Left lobe of liver (tissue), 2 donors: ENCODE measurements around the gene CAMTA1. TPM values are rescaled to one million over a fixed set of nuclear protein-coding genes. Genes with fewer than 3 reads are reported as not detected.

Experiments
- ATAC-seq: fragments of 200-7000 bp; cut with Tn5 transposase; one replicate; pipeline ENCODE4 v1.9.1; 2020; ENCODE audit warnings: mild to moderate bottlenecking, moderate library complexity
- DNase-seq: peaks from one replicate; pipeline ENCODE4 v3.0.0-alpha.2; 2020; ENCODE audit warnings: low spot score
- total RNA-seq: library from RNA; stranded (reverse); gene quantifications from one replicate; pipeline ENCODE4 v1.2.1, GENCODE V29; 2021
- donor health status: DM: no; HTN: no; CAD: no; lungs with moderate emphysema.
- donor health status: DM: no; HTN: yes; CAD: no.

The CAMTA1 gene
- total RNA-seq, 1 donor from 2014 or later: 33.6 TPM

- ATAC-seq: no peak
- DNase-seq: no peak
These were observed 86.2 kb downstream of the CAMTA1 start for GRCh38 chr1:6871300-6871972.

DNA sequence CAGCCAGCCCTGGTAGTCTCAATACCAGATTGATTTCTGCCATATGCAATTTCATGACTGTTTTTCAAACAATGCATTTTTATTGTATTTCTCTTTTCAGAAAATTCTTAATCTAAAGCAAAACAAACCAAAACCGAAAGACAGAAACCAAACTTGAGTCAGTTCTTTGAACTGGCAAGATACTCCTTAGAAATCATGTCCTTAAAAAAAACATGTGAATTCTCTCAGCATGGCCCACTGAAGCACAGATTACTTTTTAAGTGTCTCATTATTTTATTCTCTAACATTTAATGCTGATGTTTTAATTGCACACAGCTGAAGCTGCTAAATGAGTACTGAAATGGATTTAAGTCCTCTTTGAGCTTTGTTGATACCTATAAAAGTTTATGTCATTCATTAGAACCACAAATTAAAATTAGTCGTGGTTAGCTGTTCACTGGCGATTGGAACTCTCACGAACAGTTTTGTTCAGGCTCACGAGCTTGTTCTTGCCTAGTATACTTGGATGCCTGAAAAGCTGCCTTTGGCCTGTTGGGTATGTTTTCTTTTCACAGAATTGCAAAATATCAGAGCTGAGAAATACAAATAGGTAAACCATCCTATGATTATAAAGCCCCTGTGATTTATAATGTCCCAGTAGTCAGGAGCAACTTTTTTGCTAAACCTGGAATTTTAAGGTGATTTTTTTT, 87.5 kb downstream of the CAMTA1 start:
- DNase-seq (no peak), ATAC-seq (peak; percentile 82)

DNA sequence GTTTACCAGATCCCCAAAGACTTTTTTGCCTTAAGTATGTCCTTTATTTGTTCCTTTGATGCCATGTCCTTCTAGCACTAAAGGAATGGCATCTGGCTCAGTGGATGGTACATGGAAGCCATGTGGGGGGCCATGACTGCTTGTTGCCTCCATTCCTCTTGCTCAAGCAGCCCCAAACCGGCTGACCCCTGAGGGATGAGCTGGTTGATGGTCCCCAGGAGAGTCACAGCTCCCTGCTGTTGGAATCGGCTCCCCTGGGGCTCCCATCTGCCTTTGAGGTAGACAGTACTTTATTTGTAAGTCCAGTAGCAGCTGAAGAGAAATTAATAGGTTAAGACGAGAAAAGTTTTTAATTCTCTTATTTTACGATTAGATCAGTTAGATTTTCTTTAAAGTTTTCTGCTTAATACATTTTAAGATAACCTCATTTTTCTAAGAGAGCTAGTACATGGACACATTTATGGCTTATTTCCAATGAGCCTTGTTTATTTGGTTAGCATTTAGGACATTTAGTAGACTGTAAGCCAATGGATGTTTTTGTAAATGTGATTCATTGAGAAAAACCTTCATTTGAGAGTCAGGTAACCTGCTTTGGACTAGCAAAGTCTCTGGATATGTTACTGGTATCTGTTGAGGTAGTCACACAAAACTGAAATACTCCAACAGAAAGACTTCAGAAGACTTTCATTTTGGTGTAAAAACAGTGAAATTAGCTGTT, 88.2 kb downstream of the CAMTA1 start:
- DNase-seq: no peak
- ATAC-seq: no peak

DNA sequence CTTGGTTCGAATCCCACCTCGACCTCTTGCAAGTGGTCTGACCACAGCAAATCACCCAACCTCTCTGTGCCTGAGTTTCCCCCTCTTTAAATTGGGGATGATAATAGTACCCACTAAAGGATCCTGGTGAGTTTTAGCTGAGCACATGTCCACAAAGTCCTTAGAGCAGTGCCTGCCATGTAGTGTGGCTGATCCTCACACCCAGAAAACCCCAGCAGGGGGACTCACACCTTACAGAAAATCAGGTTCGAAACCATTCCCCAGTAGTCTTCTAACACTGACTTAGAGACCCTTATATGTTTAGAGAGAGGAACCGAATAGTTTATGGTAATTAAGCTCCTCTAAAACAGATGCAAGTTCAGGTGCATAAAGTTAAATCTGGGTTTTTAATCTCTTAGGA, 89.0 kb downstream of the CAMTA1 start:
- no peak for ATAC-seq
- DNase-seq: no peak

- no peak for DNase-seq
- no peak for ATAC-seq
These were observed 95.9 kb downstream of the CAMTA1 start for GRCh38 chr1:6880951-6881690.

- no peak for DNase-seq
- ATAC-seq: no peak
These were observed 97.2 kb downstream of the CAMTA1 start for GRCh38 chr1:6882414-6882813.

DNA sequence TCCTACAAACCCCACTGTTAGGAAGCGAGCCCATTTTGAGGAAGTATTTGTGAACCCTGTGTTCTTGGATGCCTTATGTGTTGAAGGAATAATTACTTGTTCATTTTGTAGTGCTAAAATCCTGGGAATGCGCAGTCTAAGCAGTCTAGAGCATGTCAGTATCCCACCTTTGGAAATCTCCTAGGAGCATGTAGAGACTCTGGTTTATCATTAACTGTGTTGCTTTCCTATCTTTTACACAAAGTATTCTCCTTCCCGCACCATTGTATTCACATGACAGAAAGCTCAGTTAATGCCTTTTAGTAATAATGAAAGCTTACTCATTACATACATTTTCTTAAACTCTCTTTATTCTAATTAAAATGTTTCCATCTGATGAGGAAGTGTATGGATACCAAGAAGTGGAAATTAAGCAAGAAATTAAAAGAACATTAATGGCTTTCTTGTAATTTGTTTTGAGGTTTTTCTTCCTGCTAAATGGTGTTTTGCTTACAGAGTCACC, 99.4 kb downstream of the CAMTA1 start:
- ATAC-seq: peak; percentile 74
- no peak for DNase-seq

DNA sequence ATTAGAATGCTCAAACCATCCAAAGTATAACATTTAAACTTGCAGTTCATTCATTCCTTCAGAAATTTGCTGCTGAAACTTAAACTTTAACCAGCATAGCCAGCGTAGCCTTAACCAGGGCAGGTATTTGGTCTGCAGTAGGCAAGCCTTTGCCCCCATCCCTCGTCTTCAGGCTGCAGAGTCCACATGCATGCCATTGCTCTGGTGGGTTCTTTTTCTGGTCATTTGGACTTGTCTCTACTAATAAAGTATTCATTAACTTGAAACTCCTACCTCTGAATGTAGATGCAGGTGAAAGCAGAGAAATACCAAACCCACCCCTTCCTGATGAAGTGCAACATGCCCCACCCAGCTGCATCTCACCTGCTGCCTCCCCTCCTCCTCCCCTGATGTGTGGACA, 100.2 kb downstream of the CAMTA1 start:
- ATAC-seq (no peak), DNase-seq (no peak)

GRCh38 chr1:6886523-6886922, 101.3 kb downstream of the CAMTA1 start:
- no peak for ATAC-seq
- DNase-seq: no peak

DNA sequence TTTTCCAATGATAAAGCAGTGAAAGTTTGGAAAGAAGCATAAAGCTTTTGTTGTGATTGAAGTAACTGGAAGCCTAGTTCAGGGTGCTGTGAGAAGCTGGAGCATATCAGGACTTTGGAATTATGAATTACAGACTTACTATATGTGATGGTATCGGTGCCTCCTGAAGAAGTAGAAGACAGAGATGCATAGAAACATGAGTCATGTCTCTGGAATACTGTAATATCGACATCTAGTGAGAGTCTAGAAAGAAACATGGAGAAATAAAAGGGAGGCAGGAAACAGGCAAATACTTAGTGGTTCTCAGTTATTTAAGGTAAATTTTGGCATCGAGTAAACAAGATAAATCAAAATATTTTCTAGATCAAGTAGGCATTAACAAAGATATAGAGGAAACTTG, 103.0 kb downstream of the CAMTA1 start:
- DNase-seq (no peak), ATAC-seq (no peak)

- ATAC-seq: no peak
- no peak for DNase-seq
These were observed 103.6 kb downstream of the CAMTA1 start for GRCh38 chr1:6888870-6889269.

- peak; percentile 100 for ATAC-seq
- peak; percentile 66 for DNase-seq
These were observed 104.7 kb downstream of the CAMTA1 start for GRCh38 chr1:6889875-6890480.

DNA sequence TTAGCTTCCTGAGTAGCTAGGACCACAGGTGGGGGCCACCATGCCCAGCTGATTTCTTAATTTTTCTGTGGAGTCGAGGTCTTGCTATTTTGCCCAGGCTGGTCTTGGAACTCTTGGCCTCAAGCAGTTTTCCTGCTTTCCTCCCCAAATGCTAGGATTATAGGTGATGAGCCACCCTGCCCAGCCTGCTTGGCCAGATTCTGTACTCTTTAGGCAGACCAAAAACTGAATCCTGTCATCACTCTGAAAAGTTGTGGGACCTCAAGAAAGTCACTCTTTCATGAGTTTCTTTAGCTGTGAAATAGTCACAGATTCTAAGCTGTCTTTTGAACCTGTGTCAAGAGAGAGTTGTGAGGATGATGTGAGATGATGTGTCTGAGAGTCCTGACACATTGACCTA, 105.4 kb downstream of the CAMTA1 start:
- DNase-seq (no peak), ATAC-seq (no peak)

DNA sequence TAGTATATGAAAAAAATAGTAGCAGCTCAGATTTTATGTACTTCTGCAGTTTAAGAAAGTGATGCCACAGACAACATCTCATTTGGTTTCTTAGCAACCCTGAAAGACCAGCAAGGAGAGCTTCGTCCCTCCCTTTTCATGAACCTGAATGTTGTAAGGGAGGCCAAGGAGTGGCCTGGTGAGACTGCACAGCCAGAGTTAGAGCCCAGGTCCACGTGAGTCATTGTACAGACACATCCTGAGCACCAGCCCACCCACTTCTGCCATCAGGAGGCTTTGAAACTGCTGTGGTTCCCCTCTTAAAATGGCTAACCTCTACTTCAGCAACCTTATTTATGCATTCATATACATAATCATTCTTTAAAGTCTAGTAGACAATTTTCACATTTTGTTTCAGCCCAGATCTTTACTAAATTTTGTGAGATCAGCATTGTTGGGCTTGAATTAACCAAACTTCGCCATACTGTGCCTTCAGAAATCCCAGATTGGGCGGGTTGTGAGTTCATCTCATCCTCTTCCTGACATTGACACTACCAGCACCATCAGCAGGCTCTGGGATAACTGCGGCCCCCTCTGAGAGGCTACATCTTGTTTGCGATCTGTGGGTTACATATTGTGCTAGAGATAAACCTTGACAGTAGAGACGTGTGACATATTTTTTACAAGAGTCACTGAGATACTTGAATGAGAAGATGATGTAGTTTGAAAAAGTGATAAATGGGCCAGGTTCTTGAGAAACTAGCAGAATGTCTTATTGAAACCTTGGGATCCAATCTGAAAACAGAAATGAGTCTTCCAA, 106.7 kb downstream of the CAMTA1 start:
- ATAC-seq (no peak), DNase-seq (no peak)

- DNase-seq (no peak), ATAC-seq (no peak)
These were observed 108.1 kb downstream of the CAMTA1 start for GRCh38 chr1:6893388-6893787.

DNA sequence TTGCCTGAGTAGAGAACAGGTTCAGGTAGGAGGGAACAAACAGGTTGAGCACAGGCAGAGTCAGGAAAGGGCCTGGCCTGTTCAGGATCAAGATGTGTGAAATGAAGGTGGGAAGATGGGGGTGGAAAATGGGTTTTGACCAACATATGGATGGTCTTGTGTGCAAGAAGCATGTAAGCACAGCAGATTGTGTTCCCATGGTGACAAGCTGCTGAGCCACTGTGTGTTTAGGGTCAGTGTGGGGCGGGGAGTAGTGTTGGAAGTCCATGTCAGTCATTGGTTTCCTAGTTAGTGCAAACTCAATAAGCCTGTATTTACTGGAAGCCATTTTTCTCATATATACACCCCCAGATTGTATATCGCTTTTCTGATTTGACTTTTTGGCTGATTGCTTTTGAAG, 111.9 kb downstream of the CAMTA1 start:
- DNase-seq: no peak
- no peak for ATAC-seq

GRCh38 chr1:6898974-6899539, 113.8 kb downstream of the CAMTA1 start:
- no peak for ATAC-seq

GRCh38 chr1:6899621-6900020, 114.4 kb downstream of the CAMTA1 start:
- DNase-seq (no peak), ATAC-seq (no peak)

More at GRCh38 chr1:6898974-6899539, 113.8 kb downstream of the CAMTA1 start:
- no peak for DNase-seq

DNA sequence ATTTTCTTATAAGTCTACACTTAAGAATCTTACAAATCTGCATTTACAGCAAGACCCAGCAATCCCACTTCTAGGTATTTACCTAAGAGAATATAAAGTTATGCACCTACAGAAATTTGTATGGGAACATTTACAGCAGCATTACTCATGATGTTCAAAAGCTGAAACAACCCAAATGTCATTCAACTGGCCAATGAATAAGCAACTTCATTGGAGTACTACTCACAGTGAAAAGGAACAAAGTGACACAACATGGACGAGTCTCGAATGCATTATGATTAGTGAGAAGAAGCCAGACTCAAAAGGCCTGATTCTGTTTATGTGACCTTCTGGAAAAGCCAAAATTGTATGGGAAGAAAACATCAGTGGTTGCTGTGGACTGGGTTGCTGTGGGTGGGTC, 116.9 kb downstream of the CAMTA1 start:
- no peak for ATAC-seq
- DNase-seq: no peak
